Left forelimb (tissue), 1 donor: ENCODE data around the gene THBD.

Experiments
- DNase-seq: peaks from one replicate; pipeline ENCODE4 v3.0.0-alpha.2; 2018; ENCODE audit warnings: low spot score

THBD gene

DNA sequence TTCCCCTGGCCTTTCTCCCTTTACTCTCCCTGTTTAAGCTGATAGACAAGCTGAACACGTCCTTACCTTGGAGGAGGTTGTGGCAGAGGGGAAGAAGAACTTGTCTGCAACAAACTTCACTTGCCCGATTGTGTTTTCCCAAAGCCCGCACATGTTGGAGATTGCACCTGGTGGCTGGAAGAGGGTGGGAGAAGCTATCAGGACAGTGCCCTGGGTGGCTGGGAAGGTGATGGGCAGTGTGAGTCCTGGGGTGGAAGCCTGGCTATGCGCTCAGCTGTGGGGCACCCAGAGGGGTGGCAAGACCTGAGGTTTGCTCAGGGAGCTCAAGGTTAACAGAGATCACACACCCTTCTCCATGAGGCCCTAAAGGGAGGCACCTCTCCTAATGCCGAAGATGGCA is 39.4 kb downstream of the THBD start:
- no peak for DNase-seq

DNA sequence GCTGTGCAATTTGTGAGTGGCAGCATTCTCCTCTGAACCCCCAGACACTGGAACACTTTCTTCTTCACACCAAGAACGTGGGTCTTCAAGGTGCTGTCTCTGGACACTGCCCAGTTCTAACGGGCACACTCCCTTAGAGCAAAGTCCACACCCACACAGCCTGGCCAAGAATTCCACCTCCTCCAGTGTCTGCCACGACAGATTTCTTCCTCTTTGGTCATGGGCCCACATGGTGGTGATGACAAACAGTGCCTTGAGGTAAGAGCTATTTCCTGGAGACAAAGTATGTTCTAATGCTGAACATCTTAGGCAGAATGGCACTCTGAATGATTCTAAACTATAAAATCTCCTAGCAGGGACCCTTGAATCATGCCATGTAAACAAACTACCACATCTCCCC is 39.8 kb downstream of the THBD start:
- DNase-seq: no peak

GRCh38 chr20:23008667-23009066 is 40.8 kb downstream of the THBD start:
- DNase-seq: no peak

DNA sequence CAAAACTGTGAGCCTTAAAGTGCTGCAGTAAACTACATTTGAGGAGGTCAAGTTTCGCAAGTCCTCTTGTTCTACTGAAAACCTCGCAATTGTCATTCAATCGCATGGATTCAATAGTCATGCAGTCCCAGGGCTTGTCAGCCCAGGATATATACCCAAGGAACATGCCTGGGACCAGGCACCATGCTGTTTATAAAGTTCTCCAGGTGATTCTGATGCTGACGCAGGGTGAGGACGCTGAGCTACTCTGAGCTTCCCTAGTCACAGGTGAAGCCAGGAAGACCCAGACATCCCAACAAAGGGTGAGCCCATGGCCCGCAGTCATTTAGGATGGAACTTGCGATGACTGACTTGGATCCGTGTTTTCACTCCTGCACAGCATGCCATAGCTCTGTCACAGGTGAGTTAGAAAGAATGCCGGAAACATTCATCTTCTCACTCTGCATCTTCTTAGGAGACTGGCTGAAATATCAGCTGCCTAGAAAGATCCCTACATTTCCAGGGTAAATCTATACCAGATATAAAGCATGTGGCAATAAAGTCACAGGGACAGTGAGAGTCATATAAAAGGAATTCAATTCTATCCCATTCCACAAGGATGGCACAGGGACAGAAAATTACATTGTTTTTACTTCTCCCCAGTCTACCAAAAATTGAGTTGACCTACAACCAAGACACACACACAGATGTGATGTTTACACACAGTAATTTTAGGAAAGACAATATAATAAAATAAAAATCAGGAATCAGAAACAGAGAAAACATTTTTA is 41.4 kb downstream of the THBD start:
- no peak for DNase-seq

- DNase-seq: no peak
Observed at GRCh38 chr20:23007462-23007861, 42.0 kb downstream of the THBD start.

DNA sequence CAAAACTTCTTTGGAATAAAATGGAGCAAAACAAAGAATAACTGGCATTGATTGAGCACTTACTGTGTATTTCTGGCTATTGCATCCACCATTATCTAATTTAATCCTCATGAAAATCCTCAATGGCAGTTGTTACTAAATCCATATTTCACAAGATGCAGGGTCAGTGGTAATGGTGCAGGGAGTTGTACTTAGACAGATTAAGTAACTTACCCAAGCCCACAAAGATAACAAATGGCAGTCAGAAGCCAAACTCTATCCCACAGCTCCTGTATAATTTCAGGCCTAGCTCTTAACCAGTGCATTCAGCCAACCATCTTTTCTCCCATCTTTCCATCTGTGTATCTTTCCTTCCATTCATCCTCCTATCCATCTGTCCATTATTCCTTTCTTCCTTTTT is 43.7 kb downstream of the THBD start:
- no peak for DNase-seq

GRCh38 chr20:23003881-23004460 is 45.5 kb downstream of the THBD start:
- no peak for DNase-seq

GRCh38 chr20:23003077-23003635 is 46.3 kb downstream of the THBD start:
- DNase-seq: no peak

DNA sequence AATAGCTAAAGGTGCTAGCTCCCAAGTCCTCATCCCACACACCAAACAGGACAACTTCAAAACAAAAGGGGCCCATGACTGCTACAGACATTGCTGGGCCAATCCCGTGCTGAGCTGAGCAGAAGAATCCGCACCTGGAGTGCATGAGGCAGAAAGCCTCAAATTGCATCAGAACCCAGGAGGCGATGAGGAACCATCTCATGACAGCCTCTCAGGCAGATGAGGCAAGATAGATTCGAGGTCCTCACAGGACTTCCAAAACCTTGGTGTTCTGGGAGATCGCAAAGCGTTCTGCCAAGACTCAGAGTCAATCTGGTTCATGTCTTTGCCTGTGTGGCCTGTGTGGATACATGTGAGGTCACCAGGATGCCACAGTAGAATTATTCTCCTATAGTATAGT is 47.2 kb downstream of the THBD start:
- no peak for DNase-seq

DNA sequence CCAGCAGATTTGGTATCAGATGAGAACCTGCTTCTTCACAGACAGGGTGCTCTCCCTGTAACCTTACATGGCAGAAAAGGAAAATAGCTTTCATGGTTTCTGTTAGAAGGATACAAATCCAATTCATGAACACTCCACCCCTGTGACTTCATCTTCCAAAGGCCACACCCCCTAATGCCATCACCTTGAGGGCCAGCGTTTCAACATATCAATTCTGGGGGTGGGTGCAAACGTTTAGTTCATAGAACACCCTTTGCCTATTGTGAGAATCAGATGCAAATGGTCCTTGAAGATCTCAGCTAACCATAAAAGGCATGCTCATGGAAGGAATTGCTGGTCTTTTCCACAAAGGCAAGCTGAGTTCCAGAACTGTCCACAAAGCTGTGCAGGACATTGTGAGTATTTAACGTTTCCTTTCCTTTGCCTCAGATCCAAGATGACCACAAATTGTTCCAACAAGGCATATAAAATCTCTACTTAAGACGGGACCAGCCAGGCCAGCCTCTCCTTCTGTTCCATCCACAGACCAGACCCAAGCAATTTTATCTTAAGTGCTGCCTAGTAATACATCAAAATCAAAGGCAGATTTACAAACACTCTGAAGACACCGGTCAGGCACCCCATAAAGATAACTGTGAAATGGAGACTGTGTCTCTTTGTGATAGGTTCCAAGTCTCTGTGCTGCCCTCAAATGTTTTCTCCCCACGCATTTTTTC is 49.1 kb downstream of the THBD start:
- no peak for DNase-seq

DNA sequence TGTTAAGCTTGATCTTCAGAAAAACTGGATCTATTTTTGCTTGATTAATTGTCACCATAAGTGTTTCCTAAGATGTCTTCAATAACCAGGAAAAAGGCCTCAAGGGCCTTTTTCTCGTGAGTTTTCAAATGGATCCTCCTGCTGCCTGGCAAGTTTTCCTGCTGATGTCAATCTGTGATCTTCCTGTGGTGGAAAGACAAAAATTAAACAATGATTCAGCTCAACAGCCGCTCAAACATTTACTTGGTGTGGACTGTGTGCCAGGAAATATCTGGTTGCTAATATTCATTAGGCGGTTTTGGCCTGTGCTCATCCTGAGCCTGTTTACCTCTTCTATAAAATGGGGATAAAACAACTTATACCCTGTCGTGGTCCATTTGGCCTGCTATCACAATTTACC is 49.7 kb downstream of the THBD start:
- no peak for DNase-seq

DNA sequence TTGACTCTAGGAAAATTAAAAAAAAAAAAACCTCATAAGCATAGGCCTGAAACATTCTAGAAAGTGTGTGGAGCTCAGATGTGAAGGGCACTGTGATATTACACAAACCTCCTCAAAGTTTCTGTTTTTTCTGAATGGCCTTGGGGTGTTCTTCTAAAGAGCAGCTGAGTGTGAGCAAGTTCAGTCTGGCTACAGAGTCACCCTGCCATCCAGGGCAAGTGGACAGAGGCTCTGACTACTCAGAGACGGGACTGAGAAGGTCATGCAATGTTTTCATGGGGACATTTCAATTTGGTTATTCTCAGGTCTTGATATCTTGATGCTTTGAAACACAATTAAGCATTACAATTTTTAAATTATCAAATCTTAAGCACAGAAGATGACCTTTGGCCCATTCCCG is 51.0 kb downstream of the THBD start:
- DNase-seq: no peak

DNA sequence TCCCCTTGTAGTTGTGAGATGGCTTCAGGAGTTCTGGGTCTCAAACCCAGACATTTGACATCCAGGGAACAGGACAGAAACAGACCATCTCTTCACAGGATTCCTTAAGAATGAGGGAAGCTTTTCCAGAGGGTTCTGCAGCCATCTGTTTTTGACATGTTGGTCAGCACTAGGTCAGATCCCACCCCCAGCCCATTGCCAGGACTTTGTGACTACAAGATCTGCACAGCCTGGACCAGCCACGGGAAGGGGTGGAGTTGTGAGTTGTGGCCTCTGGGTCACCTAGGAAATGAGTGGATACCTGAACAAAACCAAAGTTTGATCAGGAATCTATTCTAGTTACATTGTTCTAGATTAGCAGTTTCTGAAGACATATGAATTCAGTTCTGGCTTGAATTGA is 53.5 kb downstream of the THBD start:
- no peak for DNase-seq
